Ovary (tissue), 3 donors: ENCODE results near the gene CSNK1G1.

Experiments used
- CTCF ChIP-seq, 3 donors: fragments of 450-650 bp in 2 of 3; fragments of 200-600 bp in 1 of 3; IDR thresholded peaks; one replicate each; pipeline versions ENCODE4 v1.5.1 to v1.8.0; 2016 to 2022; ENCODE audit warnings: antibody characterized with exemption in 3 of 3, mild to moderate bottlenecking in 1 of 3
- POLR2A ChIP-seq: fragments of 450-650 bp; IDR thresholded peaks from one replicate; pipeline ENCODE4 v1.6.1; 2017; ENCODE audit warnings: antibody characterized with exemption, mild to moderate bottlenecking, moderate library complexity
- donor health status: DM: no; HTN: no; CAD: no.

DNA sequence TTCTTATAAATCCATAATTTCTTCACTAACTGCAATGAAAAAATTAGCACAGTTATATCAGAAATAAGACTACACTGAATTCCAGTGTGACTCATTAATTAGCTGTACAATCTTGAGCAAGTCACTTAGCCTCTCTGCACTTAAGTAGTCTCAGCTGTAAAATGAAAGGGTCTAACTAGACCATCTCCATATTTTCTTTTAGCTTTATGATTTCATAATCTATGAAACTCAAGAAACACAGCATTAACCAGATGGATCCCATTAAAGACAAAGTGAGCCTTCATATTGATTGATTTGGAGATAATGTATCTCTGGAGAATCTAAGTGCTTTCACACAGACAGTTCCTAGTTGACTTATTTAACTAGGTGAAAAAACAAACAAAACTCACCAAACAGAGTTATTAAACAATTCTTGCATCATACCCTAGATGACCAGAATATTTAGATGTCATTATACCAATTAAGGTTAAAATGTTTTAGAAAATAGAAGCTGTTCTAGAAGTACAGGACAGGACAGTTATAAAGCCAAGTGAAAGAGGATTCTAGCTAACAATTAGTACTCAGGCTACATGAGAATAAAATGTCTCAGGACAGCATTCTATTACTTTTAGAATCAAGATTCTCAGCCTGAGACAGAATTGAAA is 11.2 kb downstream of the CSNK1G1 start:
- TF ChIP-seq CTCF (IDR thresholded peaks at IDR 0.05), result no peak
- TF ChIP-seq POLR2A, result no peak
